Fibroblast of lung (primary cell): Measurements from ENCODE around the gene HAVCR2.

Source experiments
- EZH2 ChIP-seq: IDR thresholded peaks from 2 replicates; pipeline ENCODE4 v1.5.1; 2012; ENCODE audit warnings: low read length, control low read depth, mild to moderate bottlenecking; ENCODE audit errors: missing control alignments
- TF ChIP-seq, protein P1 (sequence below), 2 donors: IDR thresholded peaks in 1 of 2; conservative IDR thresholded peaks in 1 of 2; 1 replicate in 1 of 2; 2 replicates in 1 of 2; pipeline ENCODE4 v1.5.1; 2011 to 2012; ENCODE audit warnings: low read length in 2 of 2, control low read depth in 1 of 2, inconsistent platforms in 1 of 2, low read depth in 1 of 2, mild to moderate bottlenecking in 1 of 2

GRCh38 chr5:157072508-157072907 lies 36.3 kb downstream of the HAVCR2 start:
- TF ChIP-seq, protein P1, sequence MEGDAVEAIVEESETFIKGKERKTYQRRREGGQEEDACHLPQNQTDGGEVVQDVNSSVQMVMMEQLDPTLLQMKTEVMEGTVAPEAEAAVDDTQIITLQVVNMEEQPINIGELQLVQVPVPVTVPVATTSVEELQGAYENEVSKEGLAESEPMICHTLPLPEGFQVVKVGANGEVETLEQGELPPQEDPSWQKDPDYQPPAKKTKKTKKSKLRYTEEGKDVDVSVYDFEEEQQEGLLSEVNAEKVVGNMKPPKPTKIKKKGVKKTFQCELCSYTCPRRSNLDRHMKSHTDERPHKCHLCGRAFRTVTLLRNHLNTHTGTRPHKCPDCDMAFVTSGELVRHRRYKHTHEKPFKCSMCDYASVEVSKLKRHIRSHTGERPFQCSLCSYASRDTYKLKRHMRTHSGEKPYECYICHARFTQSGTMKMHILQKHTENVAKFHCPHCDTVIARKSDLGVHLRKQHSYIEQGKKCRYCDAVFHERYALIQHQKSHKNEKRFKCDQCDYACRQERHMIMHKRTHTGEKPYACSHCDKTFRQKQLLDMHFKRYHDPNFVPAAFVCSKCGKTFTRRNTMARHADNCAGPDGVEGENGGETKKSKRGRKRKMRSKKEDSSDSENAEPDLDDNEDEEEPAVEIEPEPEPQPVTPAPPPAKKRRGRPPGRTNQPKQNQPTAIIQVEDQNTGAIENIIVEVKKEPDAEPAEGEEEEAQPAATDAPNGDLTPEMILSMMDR (conservative IDR thresholded peaks at IDR 0.05 in 1 of 2, IDR thresholded peaks at IDR 0.05 in 1 of 2; ENCODE audit: low read depth in 1 of 2, low read length in 2 of 2): no peak
- no peak for TF ChIP-seq EZH2
